Measurements from ENCODE around the gene C1orf159.

C1orf159 gene

DNA sequence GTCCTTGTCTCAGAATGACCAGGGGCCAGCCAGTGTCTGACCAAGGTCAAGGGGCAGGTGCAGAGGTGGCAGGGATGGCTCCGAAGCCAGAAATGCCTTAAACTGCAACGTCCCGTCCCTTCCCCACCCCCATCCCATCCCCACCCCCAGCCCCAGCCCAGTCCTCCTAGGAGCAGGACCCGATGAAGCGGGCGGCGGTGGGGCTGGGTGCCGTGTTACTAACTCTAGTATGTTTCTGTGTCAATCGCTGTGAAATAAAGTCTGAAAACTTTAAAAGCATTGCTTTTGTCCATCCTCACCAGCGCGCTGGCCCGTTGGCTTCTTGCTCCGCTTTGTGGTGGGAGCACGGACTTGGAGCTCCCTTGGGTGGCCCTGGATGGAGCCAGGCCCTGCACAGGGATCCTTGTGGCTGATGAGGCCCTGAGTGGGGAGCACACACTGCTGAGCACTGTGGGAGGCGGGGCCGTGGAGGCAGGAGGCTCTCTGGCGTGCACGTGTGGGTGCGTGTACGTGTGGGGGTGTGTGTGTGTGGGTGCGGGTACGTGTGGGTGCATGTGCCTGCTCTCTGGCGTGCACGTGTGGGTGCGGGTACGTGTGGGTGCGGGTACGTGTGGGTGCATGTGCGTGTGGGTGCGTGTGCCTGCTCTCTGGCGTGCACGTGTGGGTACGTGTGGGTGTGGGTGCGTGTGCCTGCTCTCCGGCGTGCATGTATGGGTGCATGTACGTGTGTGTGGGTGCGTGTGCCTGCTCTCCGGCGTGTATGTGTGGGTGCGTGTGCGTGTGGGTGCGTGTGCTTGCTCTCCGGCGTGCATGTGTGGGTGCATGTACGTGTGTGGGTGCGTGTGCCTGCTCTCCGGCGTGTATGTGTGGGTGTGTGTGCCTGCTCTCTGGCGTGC, 59.8 kb downstream of the C1orf159 start:
- H3K4me1 ChIP-seq (ENCODE audit: control insufficient read depth, insufficient read depth, low read length) = 0 out of 2 replicates have a peak, but pooled peaks cover 5% of the 10 kb centered on the region
- no peaks in the 10 kb centered on the region for H3K9me3 ChIP-seq (ENCODE audit: control insufficient read depth, insufficient read depth, low read depth, low read length)
- peaks cover 0 to 45% of the 10 kb centered on the region in 2 experiments; a peak in 1 of 3 replicates for H3K36me3 ChIP-seq (ENCODE audit: control insufficient read depth in 2 of 2, insufficient read depth in 1 of 2, low read length in 2 of 2)
- POLR2A ChIA-PET = no interaction called here
- no peak overlapping the region for H3K4me3 ChIP-seq (ENCODE audit: low read depth, low read length)
- no peak overlapping the region for H3K27ac ChIP-seq (ENCODE audit: extremely low read depth, low read depth, low read length)
- CTCF ChIA-PET = no interaction called here
- TF ChIP-seq GFI1B (tag by site-specific recombination; IDR thresholded peaks at IDR 0.05) (no peak), ZNF658 (tag by site-specific recombination; IDR thresholded peaks at IDR 0.05) (no peak), HOXD13 (CRISPR knock-in tag; IDR thresholded peaks at IDR 0.05; ENCODE audit: borderline replicate concordance) (no peak), ZNF112 (tag by site-specific recombination; IDR thresholded peaks at IDR 0.05) (no peak), HOXC10 (CRISPR knock-in tag; IDR thresholded peaks at IDR 0.05) (no peak), ZFHX2 (tag by site-specific recombination; conservative IDR thresholded peaks at IDR 0.05) (peak; percentile 100), GLIS2 (tag by site-specific recombination; IDR thresholded peaks at IDR 0.05) (no peak), ZNF169 (tag by site-specific recombination; IDR thresholded peaks at IDR 0.05) (no peak), GLIS1 (tag by site-specific recombination; IDR thresholded peaks at IDR 0.05) (peak; percentile 73), ZNF366 (tag by site-specific recombination; conservative IDR thresholded peaks at IDR 0.05) (no peak), ZNF600 (tag by site-specific recombination; IDR thresholded peaks at IDR 0.05) (no peak), ZNF26 (tag by site-specific recombination; IDR thresholded peaks at IDR 0.05) (no peak), ZNF16 (tag by site-specific recombination; IDR thresholded peaks at IDR 0.05; ENCODE audit: low read depth) (no peak), ZNF670 (tag by site-specific recombination; IDR thresholded peaks at IDR 0.05; ENCODE audit: low read depth) (no peak), ZBTB26 (tag by site-specific recombination; optimal IDR thresholded peaks at IDR 0.05) (peak; percentile 23), HIC1 (tag by site-specific recombination; IDR thresholded peaks at IDR 0.05) (0 out of 2 replicates have a peak, but pooled peaks have one; percentile 39), ZNF223 (tag by site-specific recombination; IDR thresholded peaks at IDR 0.05) (no peak), EGR2 (tag by site-specific recombination; IDR thresholded peaks at IDR 0.05; ENCODE audit: low read depth) (peak; percentile 99), ZIC2 (tag by site-specific recombination; IDR thresholded peaks at IDR 0.05) (peak; percentile 56), KLF1 (tag by site-specific recombination; IDR thresholded peaks at IDR 0.05) (peak; percentile 33; the same call in 1 of the 2 replicates), SP3 (tag by site-specific recombination; IDR thresholded peaks at IDR 0.05) (no peak), ZBTB21 (tag by site-specific recombination; IDR thresholded peaks at IDR 0.05) (no peak), ZNF138 (tag by site-specific recombination; IDR thresholded peaks at IDR 0.05; ENCODE audit: borderline replicate concordance) (no peak)
- TF ChIP-seq, protein P1, sequence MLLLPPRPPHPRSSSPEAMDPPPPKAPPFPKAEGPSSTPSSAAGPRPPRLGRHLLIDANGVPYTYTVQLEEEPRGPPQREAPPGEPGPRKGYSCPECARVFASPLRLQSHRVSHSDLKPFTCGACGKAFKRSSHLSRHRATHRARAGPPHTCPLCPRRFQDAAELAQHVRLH (tag by site-specific recombination; IDR thresholded peaks at IDR 0.05) = no peak
- TF ChIP-seq, protein P2, sequence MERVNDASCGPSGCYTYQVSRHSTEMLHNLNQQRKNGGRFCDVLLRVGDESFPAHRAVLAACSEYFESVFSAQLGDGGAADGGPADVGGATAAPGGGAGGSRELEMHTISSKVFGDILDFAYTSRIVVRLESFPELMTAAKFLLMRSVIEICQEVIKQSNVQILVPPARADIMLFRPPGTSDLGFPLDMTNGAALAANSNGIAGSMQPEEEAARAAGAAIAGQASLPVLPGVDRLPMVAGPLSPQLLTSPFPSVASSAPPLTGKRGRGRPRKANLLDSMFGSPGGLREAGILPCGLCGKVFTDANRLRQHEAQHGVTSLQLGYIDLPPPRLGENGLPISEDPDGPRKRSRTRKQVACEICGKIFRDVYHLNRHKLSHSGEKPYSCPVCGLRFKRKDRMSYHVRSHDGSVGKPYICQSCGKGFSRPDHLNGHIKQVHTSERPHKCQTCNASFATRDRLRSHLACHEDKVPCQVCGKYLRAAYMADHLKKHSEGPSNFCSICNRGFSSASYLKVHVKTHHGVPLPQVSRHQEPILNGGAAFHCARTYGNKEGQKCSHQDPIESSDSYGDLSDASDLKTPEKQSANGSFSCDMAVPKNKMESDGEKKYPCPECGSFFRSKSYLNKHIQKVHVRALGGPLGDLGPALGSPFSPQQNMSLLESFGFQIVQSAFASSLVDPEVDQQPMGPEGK (tag by site-specific recombination; IDR thresholded peaks at IDR 0.05) = no peak
- TF ChIP-seq, protein P3, sequence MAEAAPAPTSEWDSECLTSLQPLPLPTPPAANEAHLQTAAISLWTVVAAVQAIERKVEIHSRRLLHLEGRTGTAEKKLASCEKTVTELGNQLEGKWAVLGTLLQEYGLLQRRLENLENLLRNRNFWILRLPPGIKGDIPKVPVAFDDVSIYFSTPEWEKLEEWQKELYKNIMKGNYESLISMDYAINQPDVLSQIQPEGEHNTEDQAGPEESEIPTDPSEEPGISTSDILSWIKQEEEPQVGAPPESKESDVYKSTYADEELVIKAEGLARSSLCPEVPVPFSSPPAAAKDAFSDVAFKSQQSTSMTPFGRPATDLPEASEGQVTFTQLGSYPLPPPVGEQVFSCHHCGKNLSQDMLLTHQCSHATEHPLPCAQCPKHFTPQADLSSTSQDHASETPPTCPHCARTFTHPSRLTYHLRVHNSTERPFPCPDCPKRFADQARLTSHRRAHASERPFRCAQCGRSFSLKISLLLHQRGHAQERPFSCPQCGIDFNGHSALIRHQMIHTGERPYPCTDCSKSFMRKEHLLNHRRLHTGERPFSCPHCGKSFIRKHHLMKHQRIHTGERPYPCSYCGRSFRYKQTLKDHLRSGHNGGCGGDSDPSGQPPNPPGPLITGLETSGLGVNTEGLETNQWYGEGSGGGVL (tag by site-specific recombination; IDR thresholded peaks at IDR 0.05) = no peak
- TF ChIP-seq, protein P4, sequence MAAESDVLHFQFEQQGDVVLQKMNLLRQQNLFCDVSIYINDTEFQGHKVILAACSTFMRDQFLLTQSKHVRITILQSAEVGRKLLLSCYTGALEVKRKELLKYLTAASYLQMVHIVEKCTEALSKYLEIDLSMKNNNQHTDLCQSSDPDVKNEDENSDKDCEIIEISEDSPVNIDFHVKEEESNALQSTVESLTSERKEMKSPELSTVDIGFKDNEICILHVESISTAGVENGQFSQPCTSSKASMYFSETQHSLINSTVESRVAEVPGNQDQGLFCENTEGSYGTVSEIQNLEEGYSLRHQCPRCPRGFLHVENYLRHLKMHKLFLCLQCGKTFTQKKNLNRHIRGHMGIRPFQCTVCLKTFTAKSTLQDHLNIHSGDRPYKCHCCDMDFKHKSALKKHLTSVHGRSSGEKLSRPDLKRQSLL (tag by site-specific recombination; IDR thresholded peaks at IDR 0.05) = no peak
